H1 (cell line): ENCODE data around the gene PLXNA3. TPM values are rescaled to one million over a fixed set of nuclear protein-coding genes. Genes with fewer than 3 reads are reported as not detected.

ENCODE experiments used
- RAD21 ChIP-seq, 2 experiments: IDR thresholded peaks in 1 of 2; conservative IDR thresholded peaks in 1 of 2; 2 replicates each; pipeline ENCODE4 v1.6.1; 2011; ENCODE audit warnings: low read depth in 2 of 2, low read length in 2 of 2, improper control_type of control experiment in 1 of 2, inconsistent platforms in 1 of 2, mild to moderate bottlenecking in 1 of 2, moderate library complexity in 1 of 2
- polyA plus RNA-seq, 7 experiments: library from polyadenylated mRNA; depleted of rRNA in 3 of 7; stranded (reverse) in 5 of 7; unstranded in 2 of 7; fragments of >200 nt in 5 of 7; fragments of 200-250 nt in 2 of 7; gene quantifications; 1 replicate in 5 of 7; 2 replicates in 1 of 7; 4 replicates in 1 of 7; pipeline versions ENCODE4 v1.2.1 to v1.2.3, GENCODE V29; 2011 to 2013; ENCODE audit warnings: missing spikeins in 2 of 7, mixed read lengths in 2 of 7
- total RNA-seq: library from RNA; stranded (reverse); fragmentation: NEBNext Ultra II Directional; extraction: Animal tissue kit (Norgen Biotek cat#: 25700); gene quantifications from 2 replicates; pipeline ENCODE4 v1.2.1, GENCODE V29; 2021

PLXNA3 gene
- total and polyA plus RNA-seq, 2 of the 8 experiments (the other 6 are each of a cell fraction or from before 2014, with no cell fraction given), result 10.7 to 18.2 TPM

DNA sequence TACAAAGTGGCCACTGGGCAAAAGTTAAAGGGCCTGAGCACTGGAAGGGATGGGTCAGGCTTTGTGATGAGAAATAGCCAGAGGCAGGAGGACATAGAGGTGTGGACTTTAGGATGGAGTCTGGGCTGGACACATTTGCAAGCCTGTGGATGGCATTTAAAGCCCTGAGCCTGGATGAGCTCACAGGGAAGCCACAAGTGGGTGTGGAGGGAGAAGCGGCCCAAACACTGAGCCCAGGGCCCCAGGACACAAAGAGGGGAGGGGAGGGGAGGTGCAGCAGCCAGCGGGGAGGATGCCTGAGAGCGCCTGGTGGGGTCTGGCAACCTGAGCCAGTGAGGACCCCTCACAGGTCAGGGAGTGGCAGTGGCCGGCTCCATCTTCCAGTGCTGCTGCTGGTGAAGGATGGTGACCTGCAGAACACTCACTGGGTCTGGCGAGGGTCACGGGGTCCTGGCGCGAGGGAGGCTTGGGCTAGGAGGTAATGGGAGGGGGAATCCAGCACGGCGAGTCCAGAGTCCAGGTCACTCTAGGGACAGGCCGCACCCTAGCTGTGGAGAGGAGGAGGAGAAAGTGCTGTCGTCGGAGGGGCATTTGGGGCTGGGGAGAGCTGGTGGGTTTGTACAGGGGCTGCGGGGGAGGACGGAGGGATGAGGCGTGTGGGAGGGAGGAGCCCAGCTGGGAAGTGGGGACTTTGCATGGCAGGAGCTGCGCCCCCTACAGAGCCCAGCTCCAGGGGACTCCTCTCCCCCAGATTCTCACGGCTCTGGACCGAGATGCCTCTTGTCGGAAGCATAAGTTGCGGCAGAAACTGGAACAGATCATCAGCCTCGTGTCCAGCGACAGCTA lies 14.0 kb downstream of the PLXNA3 start (continued):
- no peak for TF ChIP-seq RAD21 (IDR thresholded peaks at IDR 0.05 in 1 of 2, conservative IDR thresholded peaks at IDR 0.05 in 1 of 2; ENCODE audit: low read depth in 2 of 2, low read length in 2 of 2)
